ENCODE data around the gene TMEM11. TPM values are rescaled to one million over a fixed set of nuclear protein-coding genes. Genes with fewer than 3 reads are reported as not detected.

TMEM11 gene
- total RNA-seq, 4 donors from 2014 or later = 19.3 to 26.0 (median 22.5) TPM

DNA sequence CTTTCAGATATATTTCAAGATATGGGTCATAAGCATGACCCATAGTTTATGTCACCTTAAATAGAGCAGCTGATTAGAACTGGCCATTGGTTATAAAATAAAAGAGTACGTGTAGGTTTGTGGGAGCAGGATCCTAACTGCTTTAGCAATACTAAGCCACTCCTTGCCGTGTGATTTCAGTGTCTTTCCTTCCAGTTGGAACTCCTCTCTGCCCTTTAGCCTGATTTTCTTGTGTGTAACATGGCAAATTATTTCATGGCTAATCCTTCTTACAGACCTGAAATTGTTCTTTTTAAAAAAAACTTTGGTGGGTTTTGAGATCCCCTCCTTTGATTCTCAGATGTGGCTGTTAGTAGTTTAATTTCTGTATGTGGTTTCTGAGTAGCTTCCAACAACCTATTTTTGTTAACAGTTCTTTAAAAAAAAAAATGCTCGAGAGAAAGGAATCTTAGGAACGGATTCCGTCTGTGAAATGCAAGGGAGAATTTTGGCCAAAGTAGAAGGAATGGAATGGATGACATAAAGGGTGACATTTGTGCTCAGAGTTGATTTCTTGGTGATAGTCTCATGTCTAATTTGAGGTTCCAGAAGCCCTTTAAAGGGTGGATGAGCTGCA is 47.3 kb downstream of the TMEM11 start:
- Histone ChIP-seq H3K4me3 (no peak overlapping the region), H3K27ac (peak overlapping the region in 2 of 4 donors; percentile 53 to 60), H3K4me1 (no peaks in the 10 kb centered on the region), H3K36me3 (peaks cover 0 to under 1% (median 0%) of the 10 kb centered on the region in 3 donors), H3K27me3 (no peaks in the 10 kb centered on the region), H3K9me3 (no peaks in the 10 kb centered on the region)
- DNase-seq = no peak
- TF ChIP-seq POLR2A (IDR thresholded peaks at IDR 0.05) = no peak
- TF ChIP-seq, protein P1, sequence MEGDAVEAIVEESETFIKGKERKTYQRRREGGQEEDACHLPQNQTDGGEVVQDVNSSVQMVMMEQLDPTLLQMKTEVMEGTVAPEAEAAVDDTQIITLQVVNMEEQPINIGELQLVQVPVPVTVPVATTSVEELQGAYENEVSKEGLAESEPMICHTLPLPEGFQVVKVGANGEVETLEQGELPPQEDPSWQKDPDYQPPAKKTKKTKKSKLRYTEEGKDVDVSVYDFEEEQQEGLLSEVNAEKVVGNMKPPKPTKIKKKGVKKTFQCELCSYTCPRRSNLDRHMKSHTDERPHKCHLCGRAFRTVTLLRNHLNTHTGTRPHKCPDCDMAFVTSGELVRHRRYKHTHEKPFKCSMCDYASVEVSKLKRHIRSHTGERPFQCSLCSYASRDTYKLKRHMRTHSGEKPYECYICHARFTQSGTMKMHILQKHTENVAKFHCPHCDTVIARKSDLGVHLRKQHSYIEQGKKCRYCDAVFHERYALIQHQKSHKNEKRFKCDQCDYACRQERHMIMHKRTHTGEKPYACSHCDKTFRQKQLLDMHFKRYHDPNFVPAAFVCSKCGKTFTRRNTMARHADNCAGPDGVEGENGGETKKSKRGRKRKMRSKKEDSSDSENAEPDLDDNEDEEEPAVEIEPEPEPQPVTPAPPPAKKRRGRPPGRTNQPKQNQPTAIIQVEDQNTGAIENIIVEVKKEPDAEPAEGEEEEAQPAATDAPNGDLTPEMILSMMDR (IDR thresholded peaks at IDR 0.05) = no peak

DNA sequence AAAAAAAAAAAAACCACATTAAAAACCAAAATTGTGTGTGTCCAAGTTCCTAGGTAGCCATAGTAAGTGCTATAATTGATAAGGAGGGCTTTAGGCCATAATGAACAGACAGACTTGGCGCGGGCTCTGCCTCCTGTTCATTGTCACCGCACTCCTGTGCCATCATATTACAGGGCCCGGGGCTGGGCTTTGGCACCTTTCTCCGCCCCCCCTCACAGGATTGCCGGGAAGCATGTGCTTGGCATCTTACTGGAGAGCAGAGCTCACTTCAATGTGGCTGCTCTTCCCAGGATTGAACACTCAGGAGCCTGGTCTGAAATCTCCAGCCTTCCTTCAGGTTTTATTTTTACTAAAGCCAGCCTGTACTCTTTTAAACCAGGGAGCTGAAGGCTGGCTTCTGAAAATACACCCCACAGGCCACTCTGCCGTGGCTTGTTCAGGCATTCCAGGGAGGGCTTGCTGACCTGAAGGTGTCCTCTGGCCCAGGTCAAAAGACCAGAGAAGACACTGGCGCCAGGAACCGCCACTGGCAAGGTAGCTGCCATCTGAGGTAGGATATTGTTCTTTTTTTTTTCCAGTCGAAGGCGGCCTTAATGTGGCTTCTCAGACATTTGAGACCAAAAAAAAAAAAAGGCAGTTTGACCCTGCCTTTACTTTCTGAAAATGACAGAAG is 47.9 kb downstream of the TMEM11 start:
- Histone ChIP-seq H3K4me1 (no peaks in the 10 kb centered on the region), H3K4me3 (no peak overlapping the region), H3K27me3 (no peaks in the 10 kb centered on the region), H3K27ac (peak overlapping the region in 1 of 4 donors; percentile 60), H3K9me3 (no peaks in the 10 kb centered on the region), H3K36me3 (no peaks in the 10 kb centered on the region)
- no peak for TF ChIP-seq POLR2A (IDR thresholded peaks at IDR 0.05)
- DNase-seq = no peak

DNA sequence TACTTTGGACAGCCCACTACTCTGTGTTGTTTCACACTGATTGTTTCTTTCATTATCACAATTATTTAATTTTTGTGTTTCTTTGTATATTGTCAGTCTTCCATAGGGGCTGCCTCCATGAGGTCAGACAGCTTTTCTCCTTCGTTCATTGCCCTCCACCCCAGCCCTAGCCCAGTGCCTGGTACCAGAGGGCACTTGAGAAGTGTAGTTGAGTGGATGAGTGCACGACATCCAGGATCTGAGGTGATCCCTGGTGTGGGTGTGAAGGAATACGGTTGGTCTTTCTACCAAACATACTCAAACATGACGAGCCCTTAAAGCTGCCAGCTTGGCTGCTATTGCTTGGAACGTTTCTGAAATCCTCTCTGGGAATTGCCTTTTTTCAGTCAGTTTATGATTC is 49.3 kb downstream of the TMEM11 start:
- Histone ChIP-seq H3K27ac (no peak overlapping the region), H3K4me1 (no peaks in the 10 kb centered on the region), H3K36me3 (no peaks in the 10 kb centered on the region), H3K9me3 (no peaks in the 10 kb centered on the region), H3K27me3 (no peaks in the 10 kb centered on the region), H3K4me3 (no peak overlapping the region)
- TF ChIP-seq, protein P1 (IDR thresholded peaks at IDR 0.05) = no peak
- TF ChIP-seq POLR2A (IDR thresholded peaks at IDR 0.05) = no peak
- no peak for DNase-seq

DNA sequence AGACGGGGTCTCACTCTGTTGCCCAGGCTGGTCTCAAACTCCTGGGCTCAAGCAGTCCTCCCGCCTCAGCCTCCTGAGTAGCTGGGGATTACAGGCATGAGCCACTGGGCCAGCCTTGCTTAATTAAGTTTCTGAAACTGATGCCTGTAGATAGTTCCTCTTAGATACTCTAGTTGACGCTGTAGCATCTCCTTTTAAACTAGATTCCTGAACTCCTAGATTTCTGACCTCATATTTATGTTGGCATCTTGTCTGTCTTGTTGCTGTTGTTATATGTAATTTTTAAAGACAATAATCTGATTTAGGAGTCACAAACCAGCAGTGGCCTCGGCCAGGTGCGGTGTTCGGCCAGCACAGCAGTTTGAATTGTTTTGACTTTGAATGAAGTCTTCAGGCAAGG is 49.7 kb downstream of the TMEM11 start:
- Histone ChIP-seq H3K9me3 (no peaks in the 10 kb centered on the region), H3K27me3 (no peaks in the 10 kb centered on the region), H3K27ac (no peak overlapping the region), H3K4me1 (no peaks in the 10 kb centered on the region), H3K4me3 (no peak overlapping the region), H3K36me3 (no peaks in the 10 kb centered on the region)
- TF ChIP-seq, protein P1 (IDR thresholded peaks at IDR 0.05) = no peak
- TF ChIP-seq POLR2A (IDR thresholded peaks at IDR 0.05) = no peak
- no peak for DNase-seq

DNA sequence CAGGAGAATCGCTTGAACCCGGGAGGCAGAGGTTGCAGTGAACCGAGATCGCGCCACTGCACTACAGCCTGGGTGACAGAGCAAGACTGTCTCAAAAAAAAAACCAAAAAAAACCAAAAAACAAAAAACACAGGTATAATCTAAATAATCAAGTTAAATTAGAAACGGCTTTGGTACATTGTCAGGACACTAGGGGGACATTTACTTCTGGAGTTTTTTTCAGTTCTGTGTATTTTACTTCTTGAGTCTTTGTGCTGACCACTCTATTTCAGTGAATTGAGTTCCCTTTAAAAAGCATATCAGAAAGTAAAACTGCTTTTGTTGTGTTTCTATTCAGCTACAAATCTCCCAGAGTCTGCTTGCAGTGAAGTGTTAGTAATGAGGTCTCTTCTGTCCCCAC is 50.9 kb downstream of the TMEM11 start:
- Histone ChIP-seq H3K4me3 (no peak overlapping the region), H3K27me3 (no peaks in the 10 kb centered on the region), H3K36me3 (no peaks in the 10 kb centered on the region), H3K4me1 (no peaks in the 10 kb centered on the region), H3K9me3 (no peaks in the 10 kb centered on the region), H3K27ac (no peak overlapping the region)
- no peak for TF ChIP-seq POLR2A (IDR thresholded peaks at IDR 0.05)
- TF ChIP-seq, protein P1 (IDR thresholded peaks at IDR 0.05) = no peak
- no peak for DNase-seq

DNA sequence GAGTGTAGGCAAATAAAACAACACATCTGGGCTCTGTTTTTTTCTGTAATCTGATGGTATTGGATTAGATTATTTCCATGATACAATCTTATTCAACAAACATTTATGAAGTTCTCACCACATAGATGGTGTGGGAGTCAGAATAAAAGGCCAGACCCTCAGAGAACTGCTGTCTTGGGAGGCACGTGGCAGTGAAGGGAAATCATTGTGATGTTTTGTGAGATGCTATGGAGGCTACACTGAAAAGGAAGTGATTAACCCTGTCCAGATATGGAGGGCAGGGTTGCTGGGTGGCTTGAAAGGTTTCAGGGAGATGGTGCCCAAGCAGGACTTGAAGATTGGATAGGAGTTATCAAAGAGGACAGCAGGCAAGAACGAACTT is 51.6 kb downstream of the TMEM11 start:
- H3K27ac ChIP-seq = peak overlapping the region in 2 of 4 donors; percentile 35 to 51

More for the DNA sequence above, 51.6 kb downstream of the TMEM11 start:
- no peaks in the 10 kb centered on the region for H3K27me3 ChIP-seq
- no peak for TF ChIP-seq POLR2A (IDR thresholded peaks at IDR 0.05)
- TF ChIP-seq, protein P1 (IDR thresholded peaks at IDR 0.05) = no peak
- H3K4me3 ChIP-seq = no peak overlapping the region
- no peak for DNase-seq
- H3K36me3 ChIP-seq = no peaks in the 10 kb centered on the region
- no peaks in the 10 kb centered on the region for H3K9me3 ChIP-seq
- H3K4me1 ChIP-seq = no peaks in the 10 kb centered on the region

All from Peyer's patch (tissue), 4 donors.